ENCODE measurements around the gene HACD3.

- TF ChIP-seq CTCF (IDR thresholded peaks at IDR 0.05; ENCODE audit: insufficient read depth, low read depth, low read length) (peak; percentile 16), EZH2 (IDR thresholded peaks at IDR 0.05; ENCODE audit: insufficient read depth, low read length) (no peak)
Observed at GRCh38 chr15:65595960-65596359, 65.7 kb downstream of the HACD3 start.
